Measurements from ENCODE around the gene CCNY. TPM values are rescaled to one million over a fixed set of nuclear protein-coding genes. Genes with fewer than 3 reads are reported as not detected.
"Not testable (repeated sequence)": the region's sequence is repeated elsewhere in the genome, so short reads cannot be mapped to it uniquely, and the experiment has no call there.

The CCNY gene
- total RNA-seq, 4 donors from 2014 or later, result 23.3 to 72.3 (median 26.7) TPM

DNA sequence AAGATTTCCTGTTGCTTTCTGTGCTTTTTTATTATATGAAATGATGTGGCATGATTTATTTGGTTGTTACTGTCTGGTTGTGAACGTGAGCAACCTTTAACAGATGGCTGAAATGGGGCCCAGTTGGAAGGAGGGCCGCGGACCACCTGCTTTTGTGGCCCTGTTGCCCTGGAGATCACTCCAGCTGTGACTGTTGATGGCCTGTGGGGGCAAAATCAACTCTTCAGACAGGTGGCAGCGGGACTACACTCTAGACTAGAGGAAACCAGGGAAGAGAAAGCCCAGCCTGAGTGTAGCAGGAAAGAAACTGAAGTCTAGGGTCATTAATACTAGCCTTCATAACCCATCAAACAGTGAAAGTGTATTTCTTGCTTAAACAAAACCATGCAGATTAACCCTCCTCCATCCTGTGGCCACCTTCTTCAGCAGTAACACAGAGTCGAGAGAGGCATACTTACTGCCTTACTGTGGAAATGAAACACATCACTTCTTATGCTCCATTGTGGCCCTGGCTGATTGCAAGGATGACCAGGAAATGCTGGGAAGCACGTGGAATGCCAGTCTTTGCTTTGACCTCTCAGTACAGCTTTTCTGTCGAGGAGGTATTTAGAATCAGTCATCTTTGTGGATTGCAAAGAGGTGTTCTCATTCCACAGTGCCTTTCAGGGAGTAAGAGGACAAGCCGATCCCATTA is 80.5 kb downstream of the CCNY start:
- DNase-seq (ENCODE audit: low spot score in 2 of 2), result no peak

DNA sequence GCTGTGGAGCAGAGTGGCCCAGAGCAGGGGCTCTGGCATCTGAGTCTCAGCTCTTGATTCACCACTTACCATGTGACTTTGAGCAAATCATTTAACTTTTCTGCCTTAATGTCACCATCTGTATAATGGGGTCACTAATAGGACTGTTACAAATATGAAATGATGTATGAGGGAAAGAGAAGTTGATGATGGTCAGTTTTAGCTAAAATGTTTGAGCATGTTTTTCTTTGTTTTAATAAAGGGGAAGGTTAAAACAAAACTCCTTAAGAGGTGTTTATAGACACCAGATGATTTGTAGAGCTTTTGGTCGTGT is 81.0 kb downstream of the CCNY start:
- TF ChIP-seq, protein P1, sequence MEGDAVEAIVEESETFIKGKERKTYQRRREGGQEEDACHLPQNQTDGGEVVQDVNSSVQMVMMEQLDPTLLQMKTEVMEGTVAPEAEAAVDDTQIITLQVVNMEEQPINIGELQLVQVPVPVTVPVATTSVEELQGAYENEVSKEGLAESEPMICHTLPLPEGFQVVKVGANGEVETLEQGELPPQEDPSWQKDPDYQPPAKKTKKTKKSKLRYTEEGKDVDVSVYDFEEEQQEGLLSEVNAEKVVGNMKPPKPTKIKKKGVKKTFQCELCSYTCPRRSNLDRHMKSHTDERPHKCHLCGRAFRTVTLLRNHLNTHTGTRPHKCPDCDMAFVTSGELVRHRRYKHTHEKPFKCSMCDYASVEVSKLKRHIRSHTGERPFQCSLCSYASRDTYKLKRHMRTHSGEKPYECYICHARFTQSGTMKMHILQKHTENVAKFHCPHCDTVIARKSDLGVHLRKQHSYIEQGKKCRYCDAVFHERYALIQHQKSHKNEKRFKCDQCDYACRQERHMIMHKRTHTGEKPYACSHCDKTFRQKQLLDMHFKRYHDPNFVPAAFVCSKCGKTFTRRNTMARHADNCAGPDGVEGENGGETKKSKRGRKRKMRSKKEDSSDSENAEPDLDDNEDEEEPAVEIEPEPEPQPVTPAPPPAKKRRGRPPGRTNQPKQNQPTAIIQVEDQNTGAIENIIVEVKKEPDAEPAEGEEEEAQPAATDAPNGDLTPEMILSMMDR (IDR thresholded peaks at IDR 0.05), result no peak
- TF ChIP-seq POLR2A (IDR thresholded peaks at IDR 0.05), result no peak
- intact Hi-C loops (cut with DNase I; ENCODE audit: low total_unique reads), result no loop called here
- DNase-seq (ENCODE audit: low spot score in 2 of 2), result no peak
- 54 to 60% methylated on average over 1 of the region's 1 CpG for WGBS, 2 donors
- no peak overlapping the region for H3K4me3 ChIP-seq (ENCODE audit: low read depth, poor library complexity, severe bottlenecking)

More for the DNA sequence above, 80.5 kb downstream of the CCNY start:
- WGBS, 2 donors, result 79 to 80% methylated on average over 8 of the region's 8 CpGs
- intact Hi-C loops (cut with DNase I; ENCODE audit: low total_unique reads), result no loop called here
- no peak overlapping the region for H3K4me3 ChIP-seq (ENCODE audit: low read depth, poor library complexity, severe bottlenecking)
- TF ChIP-seq, protein P1 (IDR thresholded peaks at IDR 0.05), result no peak
- no peak for TF ChIP-seq POLR2A (IDR thresholded peaks at IDR 0.05)

DNA sequence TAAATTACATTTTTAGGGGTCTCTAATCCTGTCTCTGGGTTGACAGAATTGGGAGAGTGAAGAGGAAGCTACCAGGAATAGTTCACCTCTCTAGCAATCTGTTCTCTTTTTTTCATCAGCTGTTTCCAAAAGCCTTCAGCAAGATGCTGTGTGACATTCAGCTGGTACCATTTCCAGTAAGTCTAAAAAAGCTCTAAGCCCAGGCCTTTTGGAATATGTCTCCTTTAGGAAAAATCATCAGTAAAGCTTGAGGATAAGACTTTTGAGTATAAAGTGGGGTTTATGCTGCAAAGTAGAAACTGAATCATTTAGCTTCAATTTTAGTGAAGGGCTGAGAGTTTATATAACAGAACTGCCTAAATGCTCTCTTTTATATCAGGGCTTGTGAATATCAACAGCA is 81.5 kb downstream of the CCNY start:
- no peak for DNase-seq (ENCODE audit: low spot score in 2 of 2)
- no peak for TF ChIP-seq POLR2A (IDR thresholded peaks at IDR 0.05)
- TF ChIP-seq, protein P1 (IDR thresholded peaks at IDR 0.05), result no peak
- H3K4me3 ChIP-seq (ENCODE audit: low read depth, poor library complexity, severe bottlenecking), result no peak overlapping the region
- intact Hi-C loops (cut with DNase I; ENCODE audit: low total_unique reads), result no loop called here

DNA sequence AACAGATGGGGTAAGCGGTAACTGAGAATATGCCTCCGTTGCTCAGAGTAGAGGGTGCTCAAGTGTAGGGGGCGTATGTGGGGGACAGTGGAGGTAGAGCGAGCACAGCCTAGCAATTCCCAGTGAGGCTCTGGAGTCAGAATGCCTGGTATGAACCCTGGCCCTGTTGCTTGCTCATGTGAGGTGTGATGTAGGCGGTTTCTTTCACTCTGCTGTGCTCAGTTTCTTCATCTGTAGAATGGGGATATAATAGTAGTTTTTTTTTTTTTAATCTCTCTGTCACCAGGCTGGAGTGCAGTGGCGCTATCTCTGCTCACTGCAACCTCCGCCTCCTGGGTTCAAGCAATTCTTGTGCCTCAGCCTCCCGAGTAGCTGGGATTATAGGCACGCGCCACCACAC is 82.3 kb downstream of the CCNY start:
- WGBS, 2 donors, result 95 to 97% methylated on average over 10 of the region's 10 CpGs
- DNase-seq (ENCODE audit: low spot score in 2 of 2); intact Hi-C loops (cut with DNase I; ENCODE audit: low total_unique reads): not testable (repeated sequence)

DNA sequence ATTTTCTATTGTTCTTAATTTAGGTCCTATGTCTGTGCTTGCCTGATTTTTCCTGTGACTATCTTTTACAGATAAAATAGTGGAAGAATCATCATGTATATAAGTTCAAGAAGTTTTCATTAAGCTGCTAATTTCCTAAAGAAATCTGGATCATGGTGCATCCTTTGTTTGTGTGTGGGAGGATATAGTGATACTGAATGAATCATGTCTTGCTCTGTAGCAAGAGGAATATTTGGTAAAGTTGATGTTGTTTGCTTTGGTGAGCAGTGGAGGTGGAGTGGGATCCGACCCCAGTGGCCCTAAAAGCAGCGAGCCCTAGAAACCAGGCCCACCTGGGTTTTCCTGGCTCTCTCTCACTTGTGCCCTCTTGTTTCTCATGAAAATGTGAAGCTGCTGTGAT is 83.7 kb downstream of the CCNY start:
- 87 to 91% methylated on average over 2 of the region's 2 CpGs for WGBS, 2 donors
- intact Hi-C loops (cut with DNase I; ENCODE audit: low total_unique reads), result no loop called here
- TF ChIP-seq, protein P1 (IDR thresholded peaks at IDR 0.05), result no peak
- TF ChIP-seq POLR2A (IDR thresholded peaks at IDR 0.05), result no peak
- no peak overlapping the region for H3K4me3 ChIP-seq (ENCODE audit: low read depth, poor library complexity, severe bottlenecking)
- no peak for DNase-seq (ENCODE audit: low spot score in 2 of 2)

More for the DNA sequence above, 82.3 kb downstream of the CCNY start:
- not testable (repeated sequence) for H3K4me3 ChIP-seq (ENCODE audit: low read depth, poor library complexity, severe bottlenecking)

DNA sequence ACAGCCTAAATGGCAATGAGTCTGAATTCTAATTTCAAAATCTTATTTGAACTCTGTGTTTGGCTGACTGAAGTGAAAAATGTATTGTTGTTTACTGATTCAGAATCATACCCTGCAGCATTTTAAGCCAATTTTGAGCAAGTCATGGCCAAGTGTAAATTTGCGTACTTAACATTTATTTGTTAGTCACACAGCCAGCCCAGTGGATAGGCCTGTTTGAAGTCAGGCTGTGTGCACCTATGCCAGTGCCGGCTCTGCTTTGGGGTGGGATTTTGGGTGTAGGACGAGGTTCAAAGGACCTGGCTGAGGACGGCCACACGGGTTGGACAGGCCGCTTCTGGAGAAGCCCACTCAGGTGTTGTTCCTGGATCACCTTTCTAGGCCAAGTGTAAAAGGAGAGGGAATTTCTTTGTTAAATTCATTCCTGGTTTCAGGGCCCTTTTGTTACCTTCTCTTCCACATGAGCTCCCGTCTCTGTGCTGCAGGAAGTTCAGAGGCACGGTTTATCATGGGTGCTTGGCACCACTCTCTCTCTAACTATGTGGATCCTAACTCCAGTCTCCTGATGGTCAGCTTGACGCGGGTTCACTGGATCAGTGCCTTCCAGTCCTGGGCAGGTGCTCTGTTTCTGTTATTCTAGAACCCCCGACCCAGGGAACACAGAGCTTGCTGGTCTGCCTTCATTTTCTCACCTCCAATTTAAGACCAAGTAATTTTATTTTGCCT is 84.7 kb downstream of the CCNY start:
- no peak overlapping the region for H3K4me3 ChIP-seq (ENCODE audit: low read depth, poor library complexity, severe bottlenecking)
- WGBS, 2 donors, result 81 to 82% methylated on average over 11 of the region's 11 CpGs
- no peak for TF ChIP-seq POLR2A (IDR thresholded peaks at IDR 0.05)
- TF ChIP-seq, protein P1 (IDR thresholded peaks at IDR 0.05), result no peak
- no peak for DNase-seq (ENCODE audit: low spot score in 2 of 2)
- intact Hi-C loops (cut with DNase I; ENCODE audit: low total_unique reads), result no loop called here

All from lower leg skin (tissue), 4 donors.